CD14-positive monocyte (primary cell): Measurements from ENCODE around the gene IFTAP. TPM values are rescaled to one million over a fixed set of nuclear protein-coding genes. Genes with fewer than 3 reads are reported as not detected.
A peak's percentile ranks its signal among the peaks of the same experiment; 100 is the strongest.

ENCODE experiments used
- DNase-seq, 3 donors: peaks; one replicate each; pipeline ENCODE4 v3.0.0-alpha.2; 2011 to 2022
- H2AFZ ChIP-seq: 2 replicates; pipeline ENCODE4 v1.6.0; 2012; ENCODE audit warnings: mild to moderate bottlenecking, low read depth, low read length, inconsistent platforms; ENCODE audit not compliant: insufficient read depth, poor library complexity, severe bottlenecking
- H3K27ac ChIP-seq, 2 donors: 1 replicate in 1 of 2; 2 replicates in 1 of 2; pipeline ENCODE4 v1.5.1; 2012 to 2013; ENCODE audit warnings: low read length in 2 of 2, control low read depth in 1 of 2, inconsistent platforms in 1 of 2, low read depth in 1 of 2, mild to moderate bottlenecking in 1 of 2
- H3K27me3 ChIP-seq, 2 donors: one replicate each; pipeline versions ENCODE4 v1.6.0 to v1.6.1; 2011 to 2013; ENCODE audit warnings: low read length in 2 of 2; ENCODE audit not compliant: control insufficient read depth in 2 of 2, insufficient read depth in 2 of 2
- H3K36me3 ChIP-seq, 2 donors: replicated peaks in 1 of 2; 1 replicate in 1 of 2; 2 replicates in 1 of 2; pipeline versions ENCODE4 v1.5.1 to v1.6.1; 2012 to 2013; ENCODE audit warnings: low read length in 2 of 2, control low read depth in 1 of 2, inconsistent platforms in 1 of 2, mild to moderate bottlenecking in 1 of 2; ENCODE audit not compliant: insufficient read depth in 2 of 2, control insufficient read depth in 1 of 2
- H3K4me1 ChIP-seq, 2 donors: 1 replicate in 1 of 2; 2 replicates in 1 of 2; pipeline versions ENCODE4 v1.5.1 to v1.6.1; 2012 to 2013; ENCODE audit warnings: low read length in 2 of 2, control low read depth in 1 of 2, inconsistent platforms in 1 of 2, mild to moderate bottlenecking in 1 of 2, moderate library complexity in 1 of 2; ENCODE audit not compliant: insufficient read depth in 2 of 2, control insufficient read depth in 1 of 2
- H3K4me2 ChIP-seq: replicated peaks from 2 replicates; pipeline ENCODE3; 2012; ENCODE audit warnings: low read length, moderate library complexity, mild to moderate bottlenecking; ENCODE audit not compliant: poor library complexity, severe bottlenecking; ENCODE audit errors: extremely low read depth
- H3K4me3 ChIP-seq, 3 experiments: fragments of 200-600 bp in 1 of 3; sonication (generic) in 1 of 3; replicated peaks in 1 of 3; 1 replicate in 2 of 3; 2 replicates in 1 of 3; pipeline ENCODE4 v1.5.1; 2011 to 2013; ENCODE audit warnings: low read length in 3 of 3, mild to moderate bottlenecking in 3 of 3, control low read depth in 2 of 3, low read depth in 2 of 3, inconsistent platforms in 1 of 3, moderate library complexity in 1 of 3
- H3K79me2 ChIP-seq: 2 replicates; pipeline ENCODE4 v1.6.0; 2012; ENCODE audit warnings: mild to moderate bottlenecking, control low read depth, inconsistent platforms, low read length, moderate library complexity; ENCODE audit not compliant: insufficient read depth
- H3K9ac ChIP-seq: 2 replicates; pipeline ENCODE4 v1.6.0; 2017; ENCODE audit warnings: low read length, mild to moderate bottlenecking; ENCODE audit not compliant: insufficient read depth, poor library complexity, severe bottlenecking
- H3K9me3 ChIP-seq, 2 donors: replicated peaks in 1 of 2; 1 replicate in 1 of 2; 2 replicates in 1 of 2; pipeline versions ENCODE4 v1.5.1 to v1.6.1; 2012 to 2013; ENCODE audit warnings: low read length in 2 of 2, control low read depth in 1 of 2; ENCODE audit not compliant: control insufficient read depth in 1 of 2, insufficient read depth in 1 of 2
- H4K20me1 ChIP-seq: 2 replicates; pipeline ENCODE4 v1.6.0; 2012; ENCODE audit warnings: mild to moderate bottlenecking, low read length, control low read depth, moderate library complexity; ENCODE audit not compliant: insufficient read depth
- H3K27ac Mint-ChIP-seq, 7 donors: one replicate each; pipeline ENCODE4 v1.8.0; 2020; ENCODE audit warnings: mild to moderate bottlenecking in 7 of 7, mixed read lengths in 7 of 7, moderate library complexity in 6 of 7, inconsistent platforms in 2 of 7
- H3K27me3 Mint-ChIP-seq, 3 donors: one replicate each; pipeline ENCODE4 v1.8.0; 2021 to 2022; ENCODE audit warnings: low read depth in 3 of 3, mild to moderate bottlenecking in 3 of 3, mixed read lengths in 3 of 3, moderate library complexity in 3 of 3, inconsistent platforms in 1 of 3
- H3K36me3 Mint-ChIP-seq, 2 donors: one replicate each; pipeline ENCODE4 v1.8.0; 2020; ENCODE audit warnings: mixed read lengths in 2 of 2, inconsistent platforms in 1 of 2, mild to moderate bottlenecking in 1 of 2
- H3K4me1 Mint-ChIP-seq: one replicate; pipeline ENCODE4 v1.8.0; 2020; ENCODE audit warnings: mild to moderate bottlenecking, mixed read lengths
- H3K4me3 Mint-ChIP-seq, 2 donors: one replicate each; pipeline ENCODE4 v1.8.0; 2020; ENCODE audit warnings: mild to moderate bottlenecking in 2 of 2, mixed read lengths in 2 of 2, moderate library complexity in 1 of 2
- H3K9me3 Mint-ChIP-seq, 7 donors: one replicate each; pipeline ENCODE4 v1.8.0; 2020 to 2022; ENCODE audit warnings: mixed read lengths in 7 of 7, mild to moderate bottlenecking in 6 of 7, moderate library complexity in 6 of 7, inconsistent platforms in 2 of 7
- CTCF ChIP-seq: fragments of 200-600 bp; IDR thresholded peaks from one replicate; pipeline ENCODE4 v1.8.0; 2022; ENCODE audit warnings: antibody characterized with exemption, mild to moderate bottlenecking
- WGBS: methylation state at CpG from one replicate; pipeline ENCODE4 v1.1.5; 2013; ENCODE audit warnings: missing lambda C conversion rate; ENCODE audit not compliant: insufficient coverage; 5-methylcytosine and 5-hydroxymethylcytosine counted together
- intact Hi-C, 2 donors: fragments of 100-400 bp; cut with micrococcal nuclease; formaldehyde crosslinking; loops; one replicate each; pipeline versions ENCODE4 v1.15.0 to v1.15.1; 2023
- polyA plus RNA-seq, 3 donors: library from polyadenylated mRNA; depleted of rRNA in 1 of 3; unstranded in 2 of 3; stranded (reverse) in 1 of 3; fragments of 300-500 nt in 2 of 3; fragments of >200 nt in 1 of 3; fragmentation: Illumina TruSeq in 2 of 3; gene quantifications; 1 replicate in 2 of 3; 2 replicates in 1 of 3; pipeline ENCODE4 v1.2.3, GENCODE V29; 2012 to 2021

Gene IFTAP
- polyA plus RNA-seq, 3 donors = 5.0 to 18.7 (median 13.9) TPM

- H3K9me3 ChIP-seq = no peaks in the 10 kb centered on the region
- H3K79me2 ChIP-seq = no peaks in the 10 kb centered on the region
- no peaks in the 10 kb centered on the region for H3K36me3 ChIP-seq
- H2AFZ ChIP-seq = no peak overlapping the region
- peak overlapping the region in 1 of 3 experiments; percentile 18 for H3K4me3 ChIP-seq
- Mint-ChIP-seq H3K4me1 (peaks cover 13% of the 10 kb centered on the region), H3K9me3 (no peaks in the 10 kb centered on the region), H3K36me3 (peaks cover 0 to 4% of the 10 kb centered on the region in 2 donors), H3K4me3 (peak overlapping the region in 1 of 2 donors; percentile 67), H3K27me3 (no peaks in the 10 kb centered on the region), H3K27ac (peak overlapping the region in 6 of 7 donors; percentile 4 to 76 (median 38))
- intact Hi-C loops = no loop called here
- H3K27ac ChIP-seq = no peak overlapping the region
- no peaks in the 10 kb centered on the region for H4K20me1 ChIP-seq
- no peaks in the 10 kb centered on the region for H3K27me3 ChIP-seq
- peaks cover 13 to 15% of the 10 kb centered on the region in 2 donors for H3K4me1 ChIP-seq
- TF ChIP-seq CTCF = no peak
- 0% methylated on average over 1 of the region's 2 CpGs for WGBS
- H3K9ac ChIP-seq = no peak overlapping the region
- DNase-seq = peak; percentile 21 to 46 (median 35)
- H3K4me2 ChIP-seq = peak overlapping the region; percentile 48
Observed at GRCh38 chr11:36601155-36601554, 6.9 kb downstream of the IFTAP start.

- H3K4me3 Mint-ChIP-seq = no peak overlapping the region
- no peaks in the 10 kb centered on the region for H3K79me2 ChIP-seq
- peaks cover 13% of the 10 kb centered on the region for H3K4me1 Mint-ChIP-seq
- no peaks in the 10 kb centered on the region for H3K9me3 Mint-ChIP-seq
- no peak for TF ChIP-seq CTCF
- H4K20me1 ChIP-seq = no peaks in the 10 kb centered on the region
- H2AFZ ChIP-seq = no peak overlapping the region
- intact Hi-C loops = no loop called here
- H3K4me3 ChIP-seq = no peak overlapping the region
- no peak overlapping the region for H3K4me2 ChIP-seq
- H3K27me3 ChIP-seq = no peaks in the 10 kb centered on the region
- H3K27ac Mint-ChIP-seq = no peak overlapping the region
- no peak overlapping the region for H3K27ac ChIP-seq
- no peaks in the 10 kb centered on the region for H3K36me3 ChIP-seq
- peaks cover 0 to 4% of the 10 kb centered on the region in 2 donors for H3K36me3 Mint-ChIP-seq
- DNase-seq = no peak
- H3K27me3 Mint-ChIP-seq = no peaks in the 10 kb centered on the region
- H3K9me3 ChIP-seq = no peaks in the 10 kb centered on the region
- H3K4me1 ChIP-seq = peaks cover 13 to 15% of the 10 kb centered on the region in 2 donors
- no peak overlapping the region for H3K9ac ChIP-seq
Observed at GRCh38 chr11:36602135-36602534, 7.8 kb downstream of the IFTAP start.
